GM19463 (cell line): ENCODE data around the gene YBX3.

Source experiments
- ATAC-seq: cut with Tn5 transposase; IDR thresholded peaks from one replicate; pipeline ENCODE4 v1.9.1; 2021; ENCODE audit warnings: mild to moderate bottlenecking, moderate library complexity; ENCODE audit not compliant: unreplicated experiment

Gene YBX3

DNA sequence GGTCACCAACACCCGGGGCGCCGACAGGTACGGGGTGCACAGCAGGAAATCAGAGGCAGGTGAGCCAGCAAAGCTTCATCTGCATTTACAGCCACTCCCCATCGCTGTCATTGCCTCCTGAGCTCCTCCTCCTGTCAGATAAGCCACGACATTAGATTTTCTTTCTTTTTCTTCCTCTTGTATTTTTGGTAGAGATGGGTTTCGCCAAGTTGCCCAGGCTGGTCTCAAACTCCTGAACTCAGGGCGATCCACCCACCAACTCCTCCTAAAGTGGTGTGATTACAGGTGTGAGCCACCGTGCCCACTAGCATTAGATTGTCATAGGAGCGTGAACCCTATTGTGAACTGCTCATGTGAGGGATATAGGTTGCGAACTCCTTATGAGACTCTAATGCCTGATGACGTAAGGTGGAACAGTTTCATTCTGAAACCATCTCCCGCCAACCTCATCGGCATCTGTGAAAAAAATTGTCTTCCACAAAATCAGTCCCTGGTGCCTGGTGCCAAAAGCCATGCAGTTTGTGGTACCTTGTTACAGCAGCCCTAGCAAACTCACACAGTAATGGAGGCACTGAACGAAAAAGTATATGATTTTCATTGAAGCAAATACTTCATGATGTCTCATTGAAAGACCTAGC, 50.8 kb downstream of the YBX3 start:
- ATAC-seq: no peak

DNA sequence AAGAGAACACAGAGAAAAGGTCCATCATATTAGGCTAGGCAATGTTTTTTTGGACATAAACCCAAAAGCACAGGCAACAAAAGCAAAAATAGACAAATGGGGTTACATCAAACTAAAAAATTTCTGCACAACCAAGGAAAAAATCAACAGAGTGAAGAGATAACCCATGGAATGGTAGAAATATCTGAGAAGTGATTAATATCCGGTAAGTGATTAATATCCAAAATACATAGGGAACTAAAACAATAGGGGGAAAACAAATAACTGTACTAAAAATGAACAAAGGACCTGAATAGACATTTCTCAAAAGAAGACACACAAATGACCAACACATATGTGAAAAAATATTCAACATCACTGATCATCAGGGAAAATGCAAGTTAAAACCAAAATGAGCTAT, 53.6 kb downstream of the YBX3 start:
- no peak for ATAC-seq

DNA sequence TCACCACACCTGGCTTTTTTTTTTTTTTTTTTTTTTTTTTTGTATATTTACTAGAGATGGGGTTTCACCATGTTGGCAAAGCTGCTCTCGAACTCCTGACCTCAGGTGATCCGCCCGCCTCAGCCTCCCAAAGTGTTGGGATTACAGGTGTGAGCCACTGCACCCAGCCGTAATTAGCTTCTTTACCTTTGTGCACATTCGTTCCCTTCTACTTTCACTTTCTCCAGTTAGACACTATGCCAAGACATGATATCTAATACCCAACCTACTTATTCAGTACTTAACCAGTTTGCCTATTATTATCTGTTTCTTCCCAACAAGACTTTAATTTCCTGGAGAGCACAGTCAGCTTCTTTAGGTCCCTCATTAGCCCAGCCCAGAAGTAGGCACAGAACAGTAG, 54.6 kb downstream of the YBX3 start:
- ATAC-seq: no peak

DNA sequence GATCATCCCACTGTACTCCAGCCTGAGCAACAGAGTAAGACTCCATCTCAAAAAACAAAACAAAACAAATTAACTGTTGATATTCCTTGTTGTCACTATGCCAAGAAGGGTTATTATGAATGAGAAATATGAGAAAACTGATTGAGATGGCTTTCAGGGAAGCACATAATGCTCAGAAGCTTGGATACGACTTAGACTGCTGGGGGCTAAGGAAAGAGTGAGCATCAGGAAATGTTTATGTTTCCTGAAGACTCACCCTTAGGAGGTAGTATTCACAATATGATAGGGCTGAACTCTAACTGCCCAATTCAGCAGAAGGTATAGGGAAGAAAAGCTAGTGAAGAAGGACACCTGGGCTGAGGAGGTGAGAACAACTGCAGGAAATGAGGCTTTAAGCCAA, 55.5 kb downstream of the YBX3 start:
- ATAC-seq: no peak

DNA sequence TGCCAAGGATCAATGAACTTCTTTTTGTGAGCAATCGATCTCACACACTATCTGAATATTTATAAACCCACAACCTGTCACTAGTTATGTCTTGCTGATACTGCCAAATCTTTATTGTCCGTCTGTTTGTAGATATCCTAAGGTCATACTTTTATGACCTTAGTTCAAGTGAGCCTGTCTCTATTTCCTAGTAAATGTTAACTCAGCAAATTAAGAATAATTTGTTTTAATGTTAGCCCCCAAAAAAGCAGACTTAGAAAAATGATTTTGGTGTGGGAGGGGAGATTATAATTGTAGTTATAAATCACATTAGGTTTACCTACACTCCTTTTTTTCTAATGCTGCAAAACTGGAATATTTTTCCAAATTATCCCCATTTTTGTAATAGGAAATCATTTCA, 58.6 kb downstream of the YBX3 start:
- ATAC-seq: no peak

DNA sequence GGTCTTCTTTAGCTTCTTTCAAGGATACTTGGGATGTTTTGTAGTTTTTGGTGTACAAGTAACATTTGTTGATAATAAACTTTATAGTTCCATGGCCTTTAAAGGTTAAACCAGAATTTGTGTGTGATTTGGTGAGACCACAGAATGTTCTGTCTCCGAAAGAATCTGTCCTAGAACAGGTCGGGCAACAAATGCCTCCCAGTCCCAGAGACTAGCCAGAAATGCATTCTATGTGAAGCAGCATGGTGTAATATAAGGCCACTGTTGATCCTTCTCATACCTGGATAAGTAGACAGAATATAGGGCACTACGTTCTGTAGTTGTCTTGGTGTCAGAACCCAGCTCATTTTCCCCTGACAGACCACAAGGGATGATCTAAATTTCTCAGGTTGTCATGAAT, 59.3 kb downstream of the YBX3 start:
- no peak for ATAC-seq

DNA sequence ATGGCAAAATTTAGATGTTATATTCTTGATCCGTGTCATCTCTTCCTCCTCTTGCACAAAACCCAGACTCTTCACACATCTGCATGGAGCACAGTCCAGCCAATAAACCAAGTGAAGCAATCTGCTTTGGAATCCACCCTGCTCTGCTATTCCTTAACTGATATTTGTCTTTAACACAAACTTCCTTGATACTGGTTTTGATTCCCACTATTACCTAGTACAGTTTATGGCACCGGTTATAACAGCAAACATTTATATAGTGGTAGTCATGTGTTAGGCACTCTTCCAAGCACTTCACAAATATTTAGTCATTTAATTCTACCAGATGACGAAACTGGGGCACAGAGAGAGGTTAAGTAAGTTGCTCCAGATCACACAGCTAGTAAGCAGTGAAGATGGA, 61.8 kb downstream of the YBX3 start:
- no peak for ATAC-seq

DNA sequence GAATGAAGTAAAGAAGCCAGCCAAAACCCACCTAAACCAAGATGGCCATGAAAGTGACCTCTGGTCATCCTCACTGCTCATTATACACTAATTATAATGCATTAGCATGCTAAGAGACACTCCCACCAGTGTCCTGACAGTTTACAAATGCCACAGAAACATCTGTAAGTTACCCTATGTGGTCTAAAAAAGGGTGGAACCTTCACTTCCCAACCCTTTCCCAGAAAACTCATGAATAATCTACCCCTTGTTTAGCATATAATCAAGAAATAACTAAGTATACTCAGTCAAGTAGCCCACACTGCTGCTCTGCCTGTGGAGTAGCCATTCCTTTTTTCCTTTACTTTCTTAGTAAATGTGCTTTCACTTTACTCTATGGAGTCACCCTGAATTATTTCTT, 69.1 kb downstream of the YBX3 start:
- no peak for ATAC-seq

DNA sequence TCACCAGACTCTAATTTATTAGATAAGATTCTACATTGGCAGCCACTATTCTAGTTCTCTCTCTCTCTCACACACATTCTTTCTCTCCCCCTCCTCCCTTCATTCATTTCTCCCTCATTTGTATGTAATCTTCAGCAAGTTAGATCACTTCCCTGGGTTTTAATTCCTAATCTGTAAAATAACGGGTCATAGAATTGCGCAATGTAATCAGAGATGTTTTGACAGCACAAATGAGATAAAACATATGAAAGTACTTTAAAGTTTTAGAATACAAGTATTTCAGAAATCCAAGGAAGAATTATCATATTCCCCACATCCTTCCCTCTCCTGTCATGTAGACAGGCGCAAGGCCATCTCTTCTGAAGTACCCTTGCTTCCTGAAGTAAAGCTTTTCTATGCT, 70.9 kb downstream of the YBX3 start:
- no peak for ATAC-seq
